ENCODE measurements around the gene NDFIP1.

- TF ChIP-seq CTCF (conservative IDR thresholded peaks at IDR 0.05; ENCODE audit: low read depth, low read length) = no peak
- TF ChIP-seq EZH2 (IDR thresholded peaks at IDR 0.05; ENCODE audit: borderline replicate concordance, low read depth, low read length, poor library complexity, severe bottlenecking) = no peak
Measured at GRCh38 chr5:142086229-142086628, 22.4 kb upstream of the NDFIP1 start.
